ENCODE measurements around the gene GLTP.
"Not testable (repeated sequence)": the region's sequence is repeated elsewhere in the genome, so short reads cannot be mapped to it uniquely, and the experiment has no call there.

Gene GLTP

DNA sequence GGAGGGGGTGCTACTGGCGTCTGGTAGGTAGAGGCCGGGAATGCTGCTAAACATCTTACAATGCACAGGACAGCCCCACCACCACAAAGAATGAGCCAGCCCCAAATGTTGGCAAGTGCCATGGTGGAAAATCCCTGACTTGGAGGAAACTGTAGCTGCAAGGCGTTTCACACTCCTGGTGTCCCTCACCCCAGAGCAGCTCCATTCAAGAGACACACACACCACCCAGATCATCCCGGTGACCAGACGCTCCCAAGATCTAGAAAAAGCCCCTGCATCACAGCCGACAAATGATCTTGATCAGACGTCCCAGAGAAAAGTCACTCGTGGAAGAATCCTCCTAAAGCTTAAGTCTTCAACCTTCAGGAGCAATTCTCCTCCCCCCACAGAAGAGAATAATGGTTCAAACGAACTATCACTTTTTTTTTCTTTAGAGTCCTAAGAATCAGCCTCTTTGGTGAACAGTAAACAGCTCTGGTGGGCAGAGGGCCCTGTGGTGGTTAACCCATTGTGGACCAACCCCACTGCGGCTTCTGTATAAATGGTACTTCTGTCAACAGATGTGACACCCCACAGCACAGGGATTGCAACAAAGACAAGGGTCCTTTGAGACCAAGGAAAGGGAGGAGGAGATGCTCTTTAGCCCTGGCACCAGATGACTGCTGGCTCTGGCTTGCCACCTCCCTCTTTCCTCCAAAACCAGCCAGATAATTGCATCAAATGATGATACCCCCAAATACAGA lies 2.7 kb downstream of the GLTP start:
- no peak for DNase-seq (ENCODE audit: low read depth)

- no peak for DNase-seq (ENCODE audit: low read depth)
Measured at GRCh38 chr12:109876406-109876805, 3.9 kb downstream of the GLTP start.

- no peak for DNase-seq (ENCODE audit: low read depth)
Measured at GRCh38 chr12:109875572-109876131, 4.7 kb downstream of the GLTP start.

- DNase-seq (ENCODE audit: low read depth), result no peak
Measured at GRCh38 chr12:109873653-109874052, 6.7 kb downstream of the GLTP start.

DNA sequence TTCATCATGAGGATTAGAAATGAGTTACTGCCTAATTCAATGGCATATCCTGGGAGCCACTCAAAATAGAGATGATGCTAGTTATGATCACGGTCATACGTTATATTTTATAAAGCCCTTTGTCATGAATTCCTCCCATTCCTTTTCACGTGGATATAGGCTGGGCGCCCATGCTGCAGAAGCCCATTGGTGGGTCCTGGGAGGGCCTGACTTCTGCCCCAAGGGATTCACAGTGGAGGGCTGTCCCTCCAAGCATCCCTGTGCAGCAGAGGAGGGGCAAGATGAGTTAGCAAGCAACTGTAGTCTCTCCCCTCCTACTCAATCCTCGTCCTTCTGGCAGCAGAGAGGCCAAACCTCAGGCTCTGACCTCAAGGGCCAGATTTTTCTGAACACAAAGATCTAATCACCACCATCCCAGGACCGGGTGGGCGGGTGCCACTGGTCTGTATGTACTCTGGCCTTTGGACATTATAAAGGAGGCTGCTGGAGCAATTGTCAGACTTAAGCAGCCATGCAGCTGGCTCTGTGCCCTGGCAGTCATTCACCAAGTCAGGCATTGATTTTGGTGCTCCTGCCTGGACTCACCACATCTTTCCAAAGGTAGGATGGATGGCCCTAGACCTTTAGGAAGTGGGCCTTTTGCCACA lies 8.6 kb downstream of the GLTP start:
- no peak for DNase-seq (ENCODE audit: low read depth)

DNA sequence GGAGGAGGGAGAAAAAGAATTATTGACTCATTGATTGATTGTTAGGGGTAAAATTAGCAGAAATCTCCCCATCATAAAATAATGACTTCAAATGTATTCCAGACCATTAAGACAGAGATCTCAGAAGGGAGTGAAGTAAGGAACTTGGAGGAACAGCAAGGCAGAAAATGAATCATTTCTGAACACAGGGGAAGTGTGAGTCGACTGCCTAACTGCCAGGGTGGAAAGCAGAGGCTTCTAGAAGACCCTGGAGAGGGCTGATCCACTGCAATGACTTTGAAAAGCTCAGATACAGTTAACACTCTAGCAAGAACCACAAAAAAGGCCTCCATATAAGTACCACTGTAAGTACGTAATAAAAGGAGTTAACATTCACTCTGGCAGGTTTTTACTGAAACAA lies 9.7 kb downstream of the GLTP start:
- peak; percentile 52 for DNase-seq (ENCODE audit: low read depth)

- DNase-seq (ENCODE audit: low read depth), result no peak
Measured at GRCh38 chr12:109868182-109869051, 11.9 kb downstream of the GLTP start.

GRCh38 chr12:109864916-109865315 lies 15.4 kb downstream of the GLTP start:
- DNase-seq (ENCODE audit: low read depth), result no peak

DNA sequence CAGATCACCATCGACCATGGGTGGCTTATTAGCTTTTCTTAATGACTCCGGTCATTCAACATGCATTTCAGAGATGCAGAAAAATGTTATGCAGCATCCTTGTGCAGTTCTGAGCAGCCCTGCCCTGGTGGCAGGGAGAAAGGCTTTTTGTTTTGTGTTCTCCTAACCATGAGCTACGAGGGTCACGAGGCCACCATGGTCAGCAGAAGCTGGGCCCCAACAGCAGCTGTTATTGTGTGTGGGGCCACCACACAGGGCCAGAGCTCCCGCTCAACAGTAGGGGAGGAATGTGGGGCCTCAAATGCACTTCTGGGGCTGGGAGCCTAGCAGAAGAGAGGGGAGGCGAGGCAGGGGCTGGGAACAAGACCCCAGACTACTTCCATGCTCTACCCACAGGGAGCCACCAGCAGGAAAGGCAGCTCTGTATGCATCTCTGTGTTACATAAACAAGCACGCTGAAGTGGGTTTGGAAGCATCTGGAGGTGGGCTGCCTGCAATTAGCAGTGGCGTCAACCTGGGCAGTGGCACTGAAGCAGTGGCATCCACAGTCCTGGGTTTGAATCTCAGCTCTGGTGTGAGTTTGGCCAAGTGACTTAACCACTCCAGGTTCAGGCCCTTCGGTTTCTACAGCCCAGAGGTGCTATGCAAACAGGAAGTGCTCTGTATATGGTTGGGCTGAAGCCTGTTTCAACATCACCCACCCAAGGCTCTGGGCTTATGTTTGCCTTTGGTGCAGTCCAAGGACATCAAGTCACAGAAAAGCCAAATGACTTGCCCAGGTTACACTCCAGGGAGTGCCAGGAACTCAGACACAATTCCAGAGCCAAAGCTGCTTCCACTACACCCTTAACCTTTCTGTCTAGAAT lies 16.3 kb downstream of the GLTP start:
- DNase-seq (ENCODE audit: low read depth), result peak; percentile 20

DNA sequence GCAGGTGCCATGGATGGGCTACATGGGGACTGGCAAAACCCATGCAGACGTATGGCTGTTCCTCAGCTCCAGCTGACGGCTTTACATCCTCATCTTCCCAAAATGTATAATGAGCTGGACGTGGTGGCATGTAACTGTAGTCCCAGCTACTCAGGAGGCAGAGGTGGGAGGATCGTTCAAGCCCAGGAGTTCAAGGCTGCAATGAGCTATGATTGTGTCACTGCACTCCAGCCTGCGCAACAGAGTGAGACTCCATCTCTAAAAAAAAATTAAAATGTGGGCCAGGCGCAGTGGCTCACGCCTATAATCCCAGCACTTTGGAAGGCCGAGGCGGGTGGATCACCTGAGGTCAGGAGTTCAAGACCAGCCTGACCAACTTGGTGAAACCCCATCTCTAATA lies 17.9 kb downstream of the GLTP start:
- DNase-seq (ENCODE audit: low read depth), result not testable (repeated sequence)

GRCh38 chr12:109861689-109862314 lies 18.5 kb downstream of the GLTP start:
- peak; percentile 45 for DNase-seq (ENCODE audit: low read depth)

GRCh38 chr12:109860977-109861376 lies 19.4 kb downstream of the GLTP start:
- no peak for DNase-seq (ENCODE audit: low read depth)

DNA sequence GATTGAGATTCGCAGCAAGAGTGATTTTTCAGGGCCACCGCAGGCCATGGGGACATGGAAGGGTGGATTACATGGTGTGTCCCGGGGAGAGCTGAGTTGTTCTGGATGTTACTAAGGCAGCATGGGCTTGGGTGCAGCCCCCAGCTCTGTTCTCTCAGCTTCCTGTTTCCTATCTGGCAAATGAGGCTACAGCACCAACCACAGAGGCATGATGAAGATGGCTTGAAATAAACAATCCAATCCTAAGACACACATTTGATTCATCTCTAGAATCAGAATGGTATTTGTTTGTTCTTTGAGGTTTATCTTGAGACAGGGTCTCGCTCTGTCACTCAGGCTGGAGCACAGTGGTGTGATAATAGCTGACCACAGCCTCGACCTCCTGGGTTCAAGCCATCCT lies 21.6 kb downstream of the GLTP start:
- DNase-seq (ENCODE audit: low read depth), result no peak

DNA sequence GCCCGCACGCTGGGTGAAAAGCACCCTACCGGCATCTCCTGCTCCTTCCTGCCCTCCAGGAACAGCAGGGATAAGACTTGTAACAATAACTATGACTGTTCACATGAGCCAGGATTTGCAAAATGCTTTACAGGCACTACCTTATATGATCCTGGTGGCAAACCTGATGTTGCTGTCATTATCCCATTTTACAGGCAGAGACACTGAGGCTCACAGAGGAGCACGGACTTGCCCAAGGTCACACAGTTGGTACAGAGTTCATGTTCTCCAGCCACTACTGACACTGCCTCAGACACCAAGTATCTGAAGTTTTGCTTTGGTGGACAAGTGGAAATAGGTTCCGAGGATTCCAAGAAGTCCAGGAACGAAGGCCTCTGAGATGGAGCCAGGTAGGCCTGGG lies 22.6 kb downstream of the GLTP start:
- DNase-seq (ENCODE audit: low read depth), result no peak

- DNase-seq (ENCODE audit: low read depth), result no peak
Measured at GRCh38 chr12:109855377-109855776, 25.0 kb downstream of the GLTP start.

- not testable (repeated sequence) for DNase-seq (ENCODE audit: low read depth)
Measured at GRCh38 chr12:109850518-109850917, 29.8 kb downstream of the GLTP start.

DNA sequence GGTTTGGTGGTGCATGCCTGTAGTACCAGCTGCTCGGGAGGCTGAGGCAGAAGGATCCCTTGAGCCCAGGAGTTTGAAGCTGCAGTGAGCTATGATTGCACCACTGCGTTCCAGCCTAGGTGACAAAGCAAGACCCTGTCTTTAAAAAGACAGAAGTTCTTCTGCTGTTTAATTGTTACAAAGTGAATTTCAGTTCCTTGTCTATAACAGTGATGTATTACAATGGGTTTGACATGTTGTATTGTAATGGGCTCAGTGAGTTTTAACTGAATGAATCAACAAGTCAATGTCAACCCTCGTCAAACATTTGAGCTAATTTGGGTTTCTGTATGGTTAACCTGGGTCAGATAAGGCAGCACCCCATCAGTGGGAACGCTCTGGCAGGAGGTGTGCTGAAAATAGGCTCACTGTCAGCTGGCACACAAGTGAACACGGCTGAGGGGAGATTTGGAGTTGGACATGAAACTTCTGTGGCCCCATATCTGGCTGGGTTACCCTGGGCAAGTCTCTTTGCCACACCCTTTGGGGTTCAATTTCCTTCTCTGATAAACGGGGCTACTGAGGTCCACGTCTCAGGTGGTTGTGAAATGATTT lies 33.1 kb downstream of the GLTP start:
- DNase-seq (ENCODE audit: low read depth), result no peak

GRCh38 chr12:109845824-109846205 lies 34.5 kb downstream of the GLTP start:
- no peak for DNase-seq (ENCODE audit: low read depth)

GRCh38 chr12:109844983-109845823 lies 35.1 kb downstream of the GLTP start:
- DNase-seq (ENCODE audit: low read depth), result peak; percentile 83

DNA sequence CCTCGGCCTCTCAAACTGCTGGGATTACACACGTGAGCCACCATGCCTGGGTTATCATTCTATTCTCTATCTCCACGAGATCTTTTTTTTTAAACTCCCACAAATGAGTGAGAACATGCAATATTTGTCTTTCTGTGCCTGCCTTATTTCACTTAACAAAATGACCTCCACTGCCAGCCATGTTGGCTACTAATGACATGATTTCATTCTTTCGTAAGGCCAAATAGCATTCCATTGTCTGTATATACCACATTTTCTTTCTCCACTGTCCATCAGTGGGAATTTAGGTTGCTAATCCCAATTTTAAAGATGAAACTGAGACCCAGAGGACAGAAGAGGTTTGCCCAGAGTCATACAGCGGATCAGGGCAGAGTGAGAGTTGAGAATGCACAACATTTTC lies 36.2 kb downstream of the GLTP start:
- DNase-seq (ENCODE audit: low read depth), result no peak

All from ELR (cell line).